ENCODE results near the gene CSH2. TPM values are rescaled to one million over a fixed set of nuclear protein-coding genes. Genes with fewer than 3 reads are reported as not detected.
A peak's percentile ranks its signal among the peaks of the same experiment; 100 is the strongest.

Gene CSH2
- total and polyA plus RNA-seq, 12 donors: not detected

- Histone ChIP-seq H3K4me3 (peak within 1 kb of the TSS; percentile 69 to 98 (median 86)), H3K9me3 (no peaks in the 10 kb centered on the region), H3K4me1 (peaks cover 5 to 35% (median 29%) of the 10 kb centered on the region in 9 donors), H3K27me3 (no peaks in the 10 kb centered on the region), H3K27ac (peak within 1 kb of the TSS; percentile 84 to 98 (median 94)), H3K36me3 (peaks cover 0 to 76% (median 65%) of the 10 kb centered on the region in 9 donors)
- intact Hi-C loops (cut with DNase I): loop anchor here in 6 of 10 donors (1.0 to 10.0 kb wide), 4 partner anchors 15 to 678 kb away; partner anchors contain the start of genes SMARCD2 (in 3 of the 6), CCDC47 (in 2 of the 6), DDX42 (in 2 of the 6) and CEP95 (in 1 of the 6)
- 0% methylated on average over 57 to 58 of the region's 58 CpGs for WGBS, 2 donors
- ATAC-seq (peak; percentile 93 to 98 (median 96)), DNase-seq (peak; percentile 94 to 97)
- peak in 7 of 9 donors; percentile 17 to 71 (median 59) for TF ChIP-seq CTCF (IDR thresholded peaks at IDR 0.05)
Measured at GRCh38 chr17:63827002-63827800, 46.3 kb downstream of the CSH2 start, which contains the start of the genes FTSJ3 and PSMC5. Gene FTSJ3 (minus strand): TSS chr17:63827663. CDS start chr17:63826902, 761 bp downstream. Gene PSMC5 (plus strand): TSS chr17:63827431. CDS start chr17:63827491, 60 bp downstream.

GRCh38 chr17:63826468-63827001 is 46.9 kb downstream of the CSH2 start:
- H3K9me3 ChIP-seq: no peaks in the 10 kb centered on the region
- peak in 7 of 8 donors; percentile 0 to 28 (median 4) for ATAC-seq
- H3K4me1 ChIP-seq: peaks cover 5 to 36% (median 29%) of the 10 kb centered on the region in 9 donors
- H3K27me3 ChIP-seq: no peaks in the 10 kb centered on the region
- intact Hi-C loops (cut with DNase I): loop anchor here in 6 of 10 donors (1.0 to 10.0 kb wide), 4 partner anchors 16 to 678 kb away; partner anchors contain the start of genes SMARCD2 (in 3 of the 6), CCDC47 (in 2 of the 6), DDX42 (in 2 of the 6) and CEP95 (in 1 of the 6)
- WGBS, 2 donors: 0 to 1% methylated on average over 31 of the region's 31 CpGs
- peak overlapping the region; percentile 84 to 98 (median 94) for H3K27ac ChIP-seq
- no peak for DNase-seq
- peak overlapping the region; percentile 69 to 98 (median 86) for H3K4me3 ChIP-seq
- no peak for TF ChIP-seq CTCF (IDR thresholded peaks at IDR 0.05)
- peaks cover 0 to 76% (median 66%) of the 10 kb centered on the region in 9 donors for H3K36me3 ChIP-seq

GRCh38 chr17:63824362-63824761 is 49.1 kb downstream of the CSH2 start:
- Histone ChIP-seq H3K27me3 (no peaks in the 10 kb centered on the region), H3K27ac (no peak overlapping the region), H3K4me3 (no peak overlapping the region), H3K4me1 (peaks cover 5 to 40% (median 36%) of the 10 kb centered on the region in 9 donors), H3K9me3 (no peaks in the 10 kb centered on the region), H3K36me3 (peaks cover 0 to 76% (median 66%) of the 10 kb centered on the region in 9 donors)
- 95% methylated on average over 9 of the region's 9 CpGs for WGBS, 2 donors
- intact Hi-C loops (cut with DNase I): loop anchor here in 3 of 10 donors (10.0 kb wide), 2 partner anchors 50 to 680 kb away; partner anchors contain the start of genes CCDC47 (in 2 of the 3), DDX42 (in 2 of the 3), CEP95 (in 1 of the 3) and DDX5 (in 1 of the 3)
- no peak for TF ChIP-seq CTCF (IDR thresholded peaks at IDR 0.05)
- DNase-seq (no peak), ATAC-seq (no peak)
